ENCODE data around the gene ARHGAP24. TPM values are rescaled to one million over a fixed set of nuclear protein-coding genes. Genes with fewer than 3 reads are reported as not detected.

The ARHGAP24 gene
- total RNA-seq, 1 donor from 2014 or later = 10.9 TPM

DNA sequence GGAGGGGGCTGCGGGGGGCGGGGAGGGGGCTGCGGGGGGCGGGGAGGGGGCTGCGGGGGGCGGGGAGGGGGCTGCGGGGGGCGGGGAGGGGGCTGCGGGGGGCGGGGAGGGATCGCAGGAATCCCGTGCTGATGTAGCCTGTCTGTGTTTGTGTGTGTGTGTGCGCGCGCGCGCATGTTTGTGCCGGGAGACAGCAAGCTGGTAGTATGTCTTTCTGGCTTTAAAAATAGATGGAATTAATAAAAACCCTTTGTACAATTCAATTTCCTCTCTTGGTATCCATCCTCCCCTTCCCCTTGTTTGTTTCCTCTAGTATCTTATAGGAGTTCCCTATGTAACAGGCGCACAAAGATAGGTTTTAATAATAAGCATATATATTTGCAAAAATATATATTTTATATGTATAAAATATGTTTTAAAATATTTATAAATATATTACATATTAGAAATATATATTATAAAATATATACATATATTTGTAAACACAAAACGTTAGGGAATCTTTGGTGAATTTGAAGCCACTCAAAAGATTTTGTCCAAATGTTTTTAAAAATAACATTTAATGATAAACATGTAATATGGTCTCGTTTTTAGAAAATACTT is 782 bp downstream of the ARHGAP24 start:
- H3K4me3 Mint-ChIP-seq = peak overlapping the region; percentile 90
- H3K9me3 Mint-ChIP-seq = no peaks in the 10 kb centered on the region
- TF ChIP-seq CTCF (conservative IDR thresholded peaks at IDR 0.05) = no peak
- peak overlapping the region; percentile 81 for H3K27ac Mint-ChIP-seq
- peaks cover 6% of the 10 kb centered on the region for H3K4me1 Mint-ChIP-seq (ENCODE audit: unreplicated experiment)
- H3K27me3 Mint-ChIP-seq = peaks cover 23% of the 10 kb centered on the region
- no peak for DNase-seq (ENCODE audit: extremely low spot score, unreplicated experiment)
- H3K36me3 Mint-ChIP-seq = no peaks in the 10 kb centered on the region

- Mint-ChIP-seq H3K27ac (no peak overlapping the region), H3K36me3 (no peaks in the 10 kb centered on the region), H3K27me3 (peaks cover 23% of the 10 kb centered on the region), H3K4me1 (ENCODE audit: unreplicated experiment) (peaks cover 6% of the 10 kb centered on the region), H3K4me3 (peak overlapping the region; percentile 46), H3K9me3 (no peaks in the 10 kb centered on the region)
- no peak for DNase-seq (ENCODE audit: extremely low spot score, unreplicated experiment)
- TF ChIP-seq CTCF (conservative IDR thresholded peaks at IDR 0.05) = no peak
Observed at GRCh38 chr4:85476381-85476780, 1.4 kb downstream of the ARHGAP24 start.

- Mint-ChIP-seq H3K4me1 (ENCODE audit: unreplicated experiment) (peaks cover 6% of the 10 kb centered on the region), H3K27ac (no peak overlapping the region), H3K4me3 (peak overlapping the region; percentile 46), H3K27me3 (peaks cover 23% of the 10 kb centered on the region), H3K9me3 (no peaks in the 10 kb centered on the region), H3K36me3 (no peaks in the 10 kb centered on the region)
- no peak for DNase-seq (ENCODE audit: extremely low spot score, unreplicated experiment)
- TF ChIP-seq CTCF (conservative IDR thresholded peaks at IDR 0.05) = no peak
Observed at GRCh38 chr4:85477534-85477933, 2.6 kb downstream of the ARHGAP24 start.

- H3K27ac Mint-ChIP-seq = no peak overlapping the region
- no peaks in the 10 kb centered on the region for H3K36me3 Mint-ChIP-seq
- peaks cover 23% of the 10 kb centered on the region for H3K27me3 Mint-ChIP-seq
- no peak for DNase-seq (ENCODE audit: extremely low spot score, unreplicated experiment)
- H3K9me3 Mint-ChIP-seq = no peaks in the 10 kb centered on the region
- no peak for TF ChIP-seq CTCF (conservative IDR thresholded peaks at IDR 0.05)
- H3K4me3 Mint-ChIP-seq = no peak overlapping the region
- H3K4me1 Mint-ChIP-seq (ENCODE audit: unreplicated experiment) = peaks cover 6% of the 10 kb centered on the region
Observed at GRCh38 chr4:85478576-85478975, 3.6 kb downstream of the ARHGAP24 start.

GRCh38 chr4:85482010-85482738 is 7.2 kb downstream of the ARHGAP24 start:
- H3K27me3 Mint-ChIP-seq = peaks cover 16% of the 10 kb centered on the region
- DNase-seq (ENCODE audit: extremely low spot score, unreplicated experiment) = no peak
- no peaks in the 10 kb centered on the region for H3K4me1 Mint-ChIP-seq (ENCODE audit: unreplicated experiment)
- no peaks in the 10 kb centered on the region for H3K9me3 Mint-ChIP-seq
- no peak overlapping the region for H3K4me3 Mint-ChIP-seq
- TF ChIP-seq CTCF (conservative IDR thresholded peaks at IDR 0.05) = no peak
- H3K36me3 Mint-ChIP-seq = no peaks in the 10 kb centered on the region
- no peak overlapping the region for H3K27ac Mint-ChIP-seq

Measured in type B pancreatic cell (in vitro differentiated cells).